Mammary microvascular endothelial cell (primary cell): ENCODE data around the gene GSKIP. TPM values are rescaled to one million over a fixed set of nuclear protein-coding genes. Genes with fewer than 3 reads are reported as not detected.

Source experiments
- total RNA-seq: library from RNA; depleted of rRNA; stranded (reverse); fragments of >200 nt; gene quantifications from 2 replicates; pipeline ENCODE4 v1.2.3, GENCODE V29; 2015

The GSKIP gene
- 27.0 and 27.4 TPM in 2 replicates for total RNA-seq

GRCh38 chr14:96362965-96363750 lies at the start of gene GSKIP, which contains the start of gene ATG2B:
TSS of gene GSKIP (plus strand) at chr14:96363526. CDS start at chr14:96382248, 18,722 bp downstream.
TSS of gene ATG2B (minus strand) at chr14:96363341. CDS start at chr14:96362976, 365 bp downstream.

Other genes with a start within 250 kb of the GSKIP start
- 1.9 and 2.0 TPM in 2 replicates for gene BDKRB2, start 158.7 kb upstream of the GSKIP start, total RNA-seq
- gene BDKRB1, start 107.3 kb upstream of the GSKIP start, total RNA-seq = 0.15 TPM in 1 of 2 replicates, not detected in the other
- gene ATG2B, start 185 bp upstream of the GSKIP start, total RNA-seq = 9.1 and 9.2 TPM in 2 replicates
- gene AK7, start 28.6 kb downstream of the GSKIP start, total RNA-seq = 0.33 and 0.59 TPM in 2 replicates
- 72.9 and 74.2 TPM in 2 replicates for gene PAPOLA, start 138.9 kb downstream of the GSKIP start, total RNA-seq